Activated B cell treated with CpG ODN at 0.5 μM for 24 hours (primary cell): Measurements from ENCODE around the gene FSHR. TPM values are rescaled to one million over a fixed set of nuclear protein-coding genes. Genes with fewer than 3 reads are reported as not detected.

Experiments used
- ATAC-seq: fragments of 200-7000 bp; cut with Tn5 transposase; one replicate; pipeline ENCODE4 v1.10.0; 2021; ENCODE audit warnings: low read depth, mild to moderate bottlenecking, moderate library complexity
- CTCF ChIA-PET: fragments of 350-600 bp; sonication (Branson Sonifier 250); formaldehyde crosslinking; loops from one replicate; lab custom pipeline; 2021; ENCODE audit warnings: antibody characterized with exemption; lab: Charles Lee
- POLR2A ChIA-PET: fragments of 350-600 bp; sonication (Branson Sonifier 250); formaldehyde crosslinking; loops from one replicate; lab custom pipeline; 2021; ENCODE audit warnings: antibody characterized with exemption; lab: Charles Lee
- DNase-seq: peaks from one replicate; pipeline ENCODE4 v3.0.0; 2022
- H3K27ac Mint-ChIP-seq: one replicate; pipeline ENCODE4 v1.8.0; 2020; ENCODE audit warnings: mixed read lengths
- H3K27me3 Mint-ChIP-seq: one replicate; pipeline ENCODE4 v1.8.0; 2021; ENCODE audit warnings: mixed read lengths
- H3K36me3 Mint-ChIP-seq: one replicate; pipeline ENCODE4 v1.8.0; 2021; ENCODE audit warnings: low read depth, mixed read lengths
- H3K4me1 Mint-ChIP-seq: one replicate; pipeline ENCODE4 v1.8.0; 2021; ENCODE audit warnings: mixed read lengths
- H3K4me3 Mint-ChIP-seq: one replicate; pipeline ENCODE4 v1.8.0; 2020; ENCODE audit warnings: mild to moderate bottlenecking, mixed read lengths
- H3K9me3 Mint-ChIP-seq: one replicate; pipeline ENCODE4 v1.8.0; 2020; ENCODE audit warnings: mixed read lengths
- CTCF ChIP-seq: fragments of 200-600 bp; IDR thresholded peaks from one replicate; pipeline ENCODE4 v1.8.0; 2022; ENCODE audit warnings: antibody characterized with exemption, mild to moderate bottlenecking
- intact Hi-C: fragments of 100-400 bp; cut with micrococcal nuclease; formaldehyde crosslinking; loops from one replicate; pipeline ENCODE4 v1.15.1; 2024
- total RNA-seq: library from RNA; stranded (reverse); gene quantifications from 2 replicates; pipeline ENCODE4 v1.2.3, GENCODE V29; 2022

The FSHR gene
- total RNA-seq, 1 donor from 2014 or later, result not detected

- DNase-seq, result no peak
- Mint-ChIP-seq H3K36me3 (no peaks in the 10 kb centered on the region), H3K4me3 (no peak overlapping the region), H3K27ac (no peak overlapping the region), H3K9me3 (no peaks in the 10 kb centered on the region), H3K4me1 (no peaks in the 10 kb centered on the region), H3K27me3 (no peaks in the 10 kb centered on the region)
- no peak for ATAC-seq
- TF ChIP-seq CTCF, result no peak
- CTCF ChIA-PET, result no interaction called here
- POLR2A ChIA-PET, result no interaction called here
- intact Hi-C loops, result no loop called here
Measured at GRCh38 chr2:48940606-48941005, 213.7 kb downstream of the FSHR start.

GRCh38 chr2:48939232-48939631, 215.1 kb downstream of the FSHR start:
- intact Hi-C loops, result no loop called here

GRCh38 chr2:48938231-48938630, 216.1 kb downstream of the FSHR start:
- Mint-ChIP-seq H3K4me3 (no peak overlapping the region), H3K4me1 (no peaks in the 10 kb centered on the region), H3K36me3 (no peaks in the 10 kb centered on the region), H3K27me3 (no peaks in the 10 kb centered on the region), H3K27ac (no peak overlapping the region), H3K9me3 (no peaks in the 10 kb centered on the region)
- intact Hi-C loops, result no loop called here
- no peak for TF ChIP-seq CTCF
- CTCF ChIA-PET, result no interaction called here
- DNase-seq, result no peak
- POLR2A ChIA-PET, result no interaction called here
- no peak for ATAC-seq

More at GRCh38 chr2:48939232-48939631, 215.1 kb downstream of the FSHR start:
- Mint-ChIP-seq H3K27me3 (no peaks in the 10 kb centered on the region), H3K36me3 (no peaks in the 10 kb centered on the region), H3K4me3 (no peak overlapping the region), H3K27ac (no peak overlapping the region), H3K9me3 (no peaks in the 10 kb centered on the region), H3K4me1 (no peaks in the 10 kb centered on the region)
- DNase-seq (no peak), ATAC-seq (no peak)
- ChIA-PET POLR2A (no interaction called here), CTCF (no interaction called here)
- TF ChIP-seq CTCF, result no peak

GRCh38 chr2:48934807-48935206, 219.5 kb downstream of the FSHR start:
- Mint-ChIP-seq H3K9me3 (no peaks in the 10 kb centered on the region), H3K27me3 (no peaks in the 10 kb centered on the region), H3K36me3 (no peaks in the 10 kb centered on the region), H3K27ac (no peak overlapping the region), H3K4me1 (no peaks in the 10 kb centered on the region), H3K4me3 (no peak overlapping the region)
- ChIA-PET POLR2A (no interaction called here), CTCF (no interaction called here)
- intact Hi-C loops, result no loop called here
- ATAC-seq (no peak), DNase-seq (no peak)
- TF ChIP-seq CTCF, result no peak

GRCh38 chr2:48933828-48934497, 220.4 kb downstream of the FSHR start:
- ATAC-seq, result no peak
- H3K4me3 Mint-ChIP-seq, result no peak overlapping the region
- H3K4me1 Mint-ChIP-seq, result no peaks in the 10 kb centered on the region
- DNase-seq, result no peak
- intact Hi-C loops, result no loop called here
- POLR2A ChIA-PET, result no interaction called here
- no peak for TF ChIP-seq CTCF
- no peaks in the 10 kb centered on the region for H3K36me3 Mint-ChIP-seq
- no peak overlapping the region for H3K27ac Mint-ChIP-seq
- no peaks in the 10 kb centered on the region for H3K9me3 Mint-ChIP-seq
- CTCF ChIA-PET, result no interaction called here
- H3K27me3 Mint-ChIP-seq, result peaks cover 2% of the 10 kb centered on the region
